ENCODE data around the gene CREG1.

DNA sequence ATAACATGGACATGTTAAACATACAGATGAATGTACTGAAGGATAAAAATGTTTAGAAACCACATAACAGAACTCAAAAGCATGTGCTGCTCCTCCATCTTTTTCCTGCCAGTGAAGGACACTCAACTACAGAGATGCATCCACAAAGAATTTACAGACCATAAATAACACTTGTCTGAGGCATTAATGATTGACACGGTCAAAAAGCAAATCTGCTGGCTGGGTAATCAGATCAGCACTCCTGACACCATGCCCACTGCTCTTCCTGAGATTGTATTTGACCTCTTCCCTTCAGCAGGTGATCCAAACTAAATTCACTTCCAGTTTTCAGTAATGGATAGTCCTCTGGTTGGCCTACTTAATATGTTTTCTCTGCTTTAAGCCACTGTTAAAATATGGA is 6.6 kb downstream of the CREG1 start:
- TF ChIP-seq POLR2A (IDR thresholded peaks at IDR 0.05; ENCODE audit: low read length) (no peak), GATA1 (IDR thresholded peaks at IDR 0.05; ENCODE audit: low read depth, low read length) (no peak)
